Right lobe of liver (tissue), 6 donors: Measurements from ENCODE around the gene CCSAP. TPM values are rescaled to one million over a fixed set of nuclear protein-coding genes. Genes with fewer than 3 reads are reported as not detected.
"Not testable (repeated sequence)": the region's sequence is repeated elsewhere in the genome, so short reads cannot be mapped to it uniquely, and the experiment has no call there.

Source experiments
- ATAC-seq, 4 donors: fragments of 200-7000 bp; cut with Tn5 transposase; one replicate each; pipeline ENCODE4 v1.9.1; 2020; ENCODE audit warnings: mild to moderate bottlenecking in 4 of 4, moderate library complexity in 4 of 4
- DNase-seq, 3 donors: peaks; one replicate each; pipeline ENCODE4 v3.0.0-alpha.2; 2020
- H3K27ac ChIP-seq, 3 donors: fragments of 200-600 bp; one replicate each; pipeline ENCODE4 v1.8.0; 2022
- H3K27me3 ChIP-seq, 2 donors: fragments of 200-600 bp; one replicate each; pipeline ENCODE4 v1.8.0; 2022
- H3K36me3 ChIP-seq, 4 donors: fragments of 200-600 bp; sonication (generic) in 1 of 4; one replicate each; pipeline versions ENCODE4 v1.5.1 to v1.8.0; 2017 to 2022; ENCODE audit warnings: control low read depth in 1 of 4
- H3K4me1 ChIP-seq, 4 donors: fragments of 200-600 bp; sonication (generic) in 1 of 4; one replicate each; pipeline versions ENCODE4 v1.5.1 to v1.8.0; 2017 to 2022; ENCODE audit warnings: control low read depth in 1 of 4
- H3K4me3 ChIP-seq, 3 donors: fragments of 200-600 bp; one replicate each; pipeline ENCODE4 v1.8.0; 2022
- H3K9me3 ChIP-seq, 4 donors: fragments of 200-600 bp; sonication (generic) in 1 of 4; one replicate each; pipeline versions ENCODE4 v1.5.1 to v1.8.0; 2017 to 2022; ENCODE audit warnings: control low read depth in 1 of 4
- CTCF ChIP-seq, 4 donors: fragments of 200-600 bp in 3 of 4; fragments of 450-650 bp in 1 of 4; IDR thresholded peaks; one replicate each; pipeline versions ENCODE4 v1.5.1 to v1.8.0; 2016 to 2022; ENCODE audit warnings: antibody characterized with exemption in 4 of 4, mild to moderate bottlenecking in 2 of 4
- POLR2A ChIP-seq: fragments of 450-650 bp; IDR thresholded peaks from one replicate; pipeline ENCODE4 v1.6.1; 2017; ENCODE audit warnings: antibody characterized with exemption, mild to moderate bottlenecking
- WGBS: methylation state at CpG from one replicate; pipeline ENCODE4 v1.1.6; 2018; ENCODE audit warnings: low coverage, low lambda C conversion rate; ENCODE audit not compliant: insufficient coverage; ENCODE audit errors: missing lambda C conversion rate; 5-methylcytosine and 5-hydroxymethylcytosine counted together
- intact Hi-C, 2 donors: fragments of 100-400 bp; cut with DNase I; formaldehyde crosslinking; loops; one replicate each; pipeline versions ENCODE4 v1.11.2 to v1.14.1; 2022
- total RNA-seq, 6 experiments: library from RNA; depleted of rRNA in 2 of 6; stranded (reverse); fragments of >200 nt in 2 of 6; fragmentation: NEBNext Ultra II Directional in 3 of 6; extraction: Animal tissue kit (Norgen Biotek cat#: 25700) in 3 of 6; gene quantifications; one replicate each; pipeline versions ENCODE4 v1.1.0 to v1.2.4, GENCODE V29; 2016 to 2023
- donor health status: DM: no; HTN: yes; CAD: no.
- donor health status: DM: no; HTN: no; CAD: no.
- donor health status: DM: no; HTN: no; CAD: no.
- donor health status: DM: no; HTN: yes; CAD: no.
- donor health status: DM: no; HTN: yes; CAD: no.

Gene CCSAP
- total RNA-seq, 6 experiments from 2014 or later = 1.4 to 3.2 (median 1.7) TPM

GRCh38 chr1:229334716-229335115 lies 8.1 kb downstream of the CCSAP start:
- DNase-seq (no peak), ATAC-seq (no peak)
- WGBS = 88% methylated on average over 2 of the region's 2 CpGs
- Histone ChIP-seq H3K4me1 (no peaks in the 10 kb centered on the region), H3K9me3 (no peaks in the 10 kb centered on the region), H3K27me3 (no peaks in the 10 kb centered on the region), H3K4me3 (no peak overlapping the region), H3K36me3 (no peaks in the 10 kb centered on the region), H3K27ac (no peak overlapping the region)
- no peak for TF ChIP-seq CTCF (IDR thresholded peaks at IDR 0.05)
- no peak for TF ChIP-seq POLR2A
- intact Hi-C loops = no loop called here

GRCh38 chr1:229334269-229334668 lies 8.6 kb downstream of the CCSAP start:
- Histone ChIP-seq H3K27ac (no peak overlapping the region), H3K4me1 (no peaks in the 10 kb centered on the region), H3K36me3 (no peaks in the 10 kb centered on the region), H3K9me3 (no peaks in the 10 kb centered on the region), H3K27me3 (no peaks in the 10 kb centered on the region), H3K4me3 (no peak overlapping the region)
- whole genome bisulfite sequencing = 59% methylated on average over 2 of the region's 2 CpGs
- intact Hi-C loops = no loop called here
- DNase-seq (no peak), ATAC-seq (no peak)
- TF ChIP-seq CTCF (IDR thresholded peaks at IDR 0.05) (no peak), POLR2A (no peak)

- intact Hi-C loops = no loop called here
- WGBS = 62% methylated on average over 7 of the region's 7 CpGs
- no peak for TF ChIP-seq CTCF (IDR thresholded peaks at IDR 0.05)
- no peak for TF ChIP-seq POLR2A
- Histone ChIP-seq H3K4me1 (peaks cover 0 to 18% (median 2%) of the 10 kb centered on the region in 4 donors), H3K4me3 (no peak overlapping the region), H3K27me3 (no peaks in the 10 kb centered on the region), H3K36me3 (no peaks in the 10 kb centered on the region), H3K9me3 (no peaks in the 10 kb centered on the region), H3K27ac (no peak overlapping the region)
- ATAC-seq (no peak), DNase-seq (no peak)
Measured at GRCh38 chr1:229328598-229329362, 14.1 kb downstream of the CCSAP start.

- H3K27me3 ChIP-seq, H3K36me3 ChIP-seq, DNase-seq, H3K9me3 ChIP-seq, ATAC-seq, H3K4me3 ChIP-seq, H3K27ac ChIP-seq, intact Hi-C loops: not testable (repeated sequence)
- WGBS = 96% methylated on average over 6 of the region's 6 CpGs
- H3K4me1 ChIP-seq = peaks cover 0 to 19% (median 2%) of the 10 kb centered on the region in 4 donors
Measured at GRCh38 chr1:229327765-229328164, 15.1 kb downstream of the CCSAP start.

- Histone ChIP-seq H3K27me3 (no peaks in the 10 kb centered on the region), H3K4me3 (no peak overlapping the region), H3K27ac (no peak overlapping the region), H3K36me3 (peaks cover 0 to 12% (median 0%) of the 10 kb centered on the region in 4 donors), H3K9me3 (no peaks in the 10 kb centered on the region), H3K4me1 (peaks cover 0 to 19% (median 2%) of the 10 kb centered on the region in 4 donors)
- 90% methylated on average over 6 of the region's 12 CpGs for WGBS
- no peak for ATAC-seq
- TF ChIP-seq CTCF (IDR thresholded peaks at IDR 0.05) (no peak), POLR2A (no peak)
- intact Hi-C loops = no loop called here
- no peak for DNase-seq
Measured at GRCh38 chr1:229326601-229327000, 16.2 kb downstream of the CCSAP start.
